ENCODE measurements around the gene LONRF3.

GRCh38 chrX:119009071-119009470 is 34.7 kb downstream of the LONRF3 start:
- TF ChIP-seq EZH2 (IDR thresholded peaks at IDR 0.05) (no peak), POLR2AphosphoS5 (IDR thresholded peaks at IDR 0.05; ENCODE audit: borderline replicate concordance, low read depth, low read length) (no peak)
